ENCODE measurements around the gene PPP1R1C.
A peak's percentile ranks its signal among the peaks of the same experiment; 100 is the strongest.

The PPP1R1C gene

DNA sequence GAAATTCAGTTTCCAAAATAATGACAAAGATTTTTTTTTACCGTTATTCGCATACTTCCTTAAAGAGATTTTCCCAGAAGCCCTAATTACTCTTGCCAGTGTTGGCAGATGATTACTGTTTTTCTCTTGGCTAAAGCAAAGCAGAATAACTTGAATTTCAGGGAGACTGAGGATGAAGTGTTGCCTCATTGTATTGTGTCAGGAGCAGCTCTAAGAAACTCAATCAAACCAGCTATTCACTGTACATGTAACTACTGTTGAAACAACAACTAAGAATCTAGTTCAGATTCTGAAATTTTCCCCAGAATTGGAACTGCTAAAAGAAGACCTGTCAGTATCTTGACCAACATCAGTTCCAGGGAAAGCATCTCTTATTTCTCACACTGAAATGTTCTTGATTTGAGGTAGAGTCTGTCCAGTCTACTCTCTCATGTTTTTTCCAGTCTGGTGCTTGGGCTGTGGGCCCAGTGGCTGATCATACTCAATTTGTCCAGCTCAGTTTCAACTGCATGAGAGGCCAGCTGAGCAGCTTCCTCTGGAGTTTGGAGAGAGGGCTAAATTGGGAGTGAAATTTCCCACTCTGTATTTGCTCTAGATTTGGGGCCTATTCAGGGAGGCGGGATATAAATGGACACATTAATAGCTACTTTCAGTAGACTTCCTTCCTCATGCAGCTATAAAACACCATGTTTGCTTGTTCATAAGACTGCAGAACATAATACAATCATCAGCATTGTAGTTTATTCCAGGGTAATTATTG, 78.5 kb downstream of the PPP1R1C start:
- no peak for DNase-seq

DNA sequence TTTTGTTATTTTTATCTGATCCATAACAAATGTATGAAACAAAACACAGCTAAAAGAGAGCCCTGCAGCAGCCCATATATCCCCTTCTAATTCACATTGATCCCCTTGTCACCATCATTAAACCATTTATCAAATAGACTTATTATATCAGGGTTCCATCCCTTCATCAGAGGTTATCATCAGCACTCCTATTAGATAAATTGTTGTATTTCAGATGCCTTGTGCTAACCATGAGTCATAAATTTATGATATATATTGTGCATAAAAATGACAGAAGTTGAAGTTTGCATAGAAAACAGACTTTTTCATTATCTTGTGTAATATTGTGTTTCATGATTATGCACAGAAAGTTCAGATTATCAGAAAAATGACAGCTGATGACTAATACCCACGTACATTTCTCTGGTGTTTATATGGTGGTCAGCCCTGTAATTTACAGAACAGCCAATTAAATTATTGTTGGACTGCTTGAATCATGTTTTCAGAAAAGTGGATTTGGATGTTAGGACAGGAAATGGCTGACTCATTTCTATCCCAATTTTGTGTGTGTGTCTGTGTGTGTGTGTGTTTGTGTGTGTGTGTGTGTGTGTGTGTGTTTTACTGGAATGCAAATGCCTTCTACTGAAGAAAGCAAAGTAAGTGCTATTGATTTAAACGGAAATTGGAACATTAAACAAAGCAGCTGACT, 80.9 kb downstream of the PPP1R1C start:
- no peak for DNase-seq

DNA sequence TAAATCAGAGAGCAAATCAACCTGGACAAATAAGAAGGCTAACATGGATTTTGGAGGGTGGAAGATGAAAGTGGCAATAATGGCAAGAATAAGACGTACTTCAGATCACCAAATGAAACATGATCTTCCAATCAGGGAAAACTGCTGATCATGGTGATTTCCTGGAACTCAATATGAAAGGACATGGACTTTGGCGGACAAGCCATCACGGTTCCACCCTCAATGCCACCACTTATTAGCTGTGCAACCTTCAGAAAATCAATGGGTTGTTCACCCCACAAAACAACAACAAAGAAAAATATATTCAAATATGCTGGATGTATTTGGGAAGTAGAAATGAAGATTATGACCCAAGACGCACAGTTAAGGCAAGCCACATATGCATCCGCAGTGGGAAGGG, 81.7 kb downstream of the PPP1R1C start:
- no peak for DNase-seq

DNA sequence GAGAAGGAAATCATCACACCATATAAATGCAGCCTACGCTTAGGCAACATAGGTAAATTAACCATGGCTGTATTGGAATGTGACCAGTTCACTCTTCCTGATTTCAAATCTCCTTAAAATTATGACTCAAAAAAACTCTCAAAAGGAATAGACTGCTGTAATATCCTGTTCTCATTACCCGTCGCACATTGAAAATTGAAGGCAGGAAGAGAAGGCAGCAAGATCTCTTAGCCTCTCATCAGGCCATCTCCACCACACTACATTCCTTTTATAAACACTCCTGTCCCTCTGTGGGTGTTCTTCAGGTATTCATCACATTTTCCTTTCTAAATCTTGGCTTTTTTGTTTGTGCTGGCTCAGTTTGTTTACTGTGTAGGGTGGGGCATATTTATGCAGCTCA, 83.2 kb downstream of the PPP1R1C start:
- DNase-seq = no peak

DNA sequence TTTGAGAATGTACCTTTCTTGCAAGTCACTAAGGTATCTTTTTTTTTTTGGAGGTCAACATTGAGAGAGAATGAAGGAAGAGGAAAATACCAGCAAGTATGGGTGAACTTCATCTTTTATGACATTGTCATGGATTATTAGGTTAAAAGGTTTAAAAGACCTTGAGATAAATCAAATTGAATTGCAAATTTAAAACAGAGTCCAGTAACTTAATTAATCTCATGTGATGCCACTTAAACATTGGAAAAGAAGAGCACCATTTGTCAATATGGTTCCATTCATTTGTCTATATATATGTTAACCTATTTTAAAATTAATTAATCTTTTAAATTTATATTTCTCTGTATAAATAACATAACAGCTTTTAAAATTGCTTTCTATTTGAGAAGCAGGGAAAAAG, 83.8 kb downstream of the PPP1R1C start:
- DNase-seq = no peak

DNA sequence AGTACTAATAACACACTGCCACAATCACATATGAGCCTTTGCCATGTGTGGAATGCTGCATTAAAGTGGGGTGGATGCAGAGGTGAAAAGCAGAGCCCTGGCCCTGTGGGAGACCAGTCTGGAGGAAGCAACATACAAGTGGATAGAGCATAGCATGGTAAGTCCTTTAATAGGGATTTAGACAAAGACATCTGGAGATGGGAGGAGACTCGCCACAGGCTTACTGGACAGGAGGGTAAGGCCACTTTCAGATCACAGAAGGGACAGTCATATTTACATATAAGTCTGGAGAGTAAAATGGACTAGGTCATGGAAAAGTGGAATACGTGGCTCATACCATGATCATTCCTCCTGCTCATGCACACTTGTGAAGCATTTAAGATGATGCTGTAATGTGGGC, 84.3 kb downstream of the PPP1R1C start:
- no peak for DNase-seq

DNA sequence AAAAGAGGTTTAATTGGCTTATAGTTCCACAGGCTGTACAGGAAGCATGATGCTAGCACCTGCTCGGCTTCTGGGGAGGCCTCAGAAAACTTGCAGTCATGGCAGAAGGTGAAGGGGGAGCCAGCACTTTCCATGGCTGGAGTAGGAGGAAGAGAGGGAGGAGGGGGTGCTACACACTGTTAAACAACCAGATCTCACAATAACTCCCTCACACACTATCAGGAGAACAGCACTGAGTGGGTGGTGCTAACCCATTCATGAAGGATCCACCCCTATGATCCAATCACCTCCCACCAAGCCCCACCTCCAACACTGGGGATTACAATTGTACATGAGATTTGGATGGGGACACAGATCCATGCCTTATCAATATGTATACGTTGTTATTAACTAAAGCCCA, 85.1 kb downstream of the PPP1R1C start:
- DNase-seq = no peak

DNA sequence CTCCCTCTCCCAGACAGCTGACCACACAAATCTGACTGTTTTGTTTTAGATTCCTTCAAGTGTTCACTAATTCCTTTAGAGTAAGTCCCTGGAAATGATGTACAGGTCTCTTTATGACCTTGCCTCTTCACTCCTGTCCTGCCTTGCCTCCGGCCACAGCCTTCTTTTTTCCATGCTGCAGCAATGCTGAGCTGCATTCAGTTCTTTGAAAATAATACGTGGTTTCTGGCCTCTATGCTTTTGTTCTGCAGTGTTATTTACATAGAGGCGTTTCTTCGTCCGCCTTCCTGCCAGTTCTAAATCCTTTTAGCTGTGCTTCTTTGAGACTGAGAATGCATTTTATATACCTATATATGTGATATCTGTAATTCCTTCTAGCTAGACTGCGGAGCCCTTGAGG, 87.2 kb downstream of the PPP1R1C start:
- no peak for DNase-seq

DNA sequence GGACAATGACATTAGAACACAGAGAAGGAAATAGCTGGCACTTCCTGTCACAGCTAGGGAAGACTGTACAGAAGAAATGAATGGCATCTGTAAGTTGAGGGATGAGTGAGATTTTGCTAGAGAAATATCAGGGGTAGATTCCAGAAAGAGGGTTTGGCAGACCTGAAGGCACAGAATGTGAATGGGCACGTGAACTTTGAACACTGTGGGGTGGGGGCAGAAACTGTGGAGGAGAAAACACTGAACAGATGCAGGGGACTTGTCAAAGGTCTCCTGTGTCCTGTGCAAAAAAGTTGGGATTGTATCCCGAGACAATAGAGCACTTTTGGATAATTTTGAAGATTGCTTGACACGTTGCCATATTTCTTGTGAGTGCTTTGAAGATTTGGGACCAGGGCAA, 88.0 kb downstream of the PPP1R1C start:
- DNase-seq = no peak

DNA sequence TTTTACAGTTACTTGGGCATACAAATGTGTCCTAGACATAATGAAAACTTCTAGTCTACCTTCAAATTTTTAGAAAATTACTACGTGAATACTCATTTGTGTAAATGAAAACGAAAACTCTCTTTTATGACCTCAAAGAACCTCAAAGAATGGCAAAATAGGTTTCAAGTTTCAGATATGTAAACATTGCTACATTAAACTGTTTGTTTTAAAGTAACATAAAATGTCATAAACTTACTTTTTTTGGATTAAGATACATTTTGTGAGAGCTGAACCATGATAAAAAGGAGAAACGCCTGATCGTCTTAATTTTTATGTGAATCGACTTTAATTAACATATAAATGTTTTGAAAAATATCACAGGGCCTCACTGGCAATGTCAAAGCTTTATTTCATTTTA, 91.4 kb downstream of the PPP1R1C start:
- no peak for DNase-seq

DNA sequence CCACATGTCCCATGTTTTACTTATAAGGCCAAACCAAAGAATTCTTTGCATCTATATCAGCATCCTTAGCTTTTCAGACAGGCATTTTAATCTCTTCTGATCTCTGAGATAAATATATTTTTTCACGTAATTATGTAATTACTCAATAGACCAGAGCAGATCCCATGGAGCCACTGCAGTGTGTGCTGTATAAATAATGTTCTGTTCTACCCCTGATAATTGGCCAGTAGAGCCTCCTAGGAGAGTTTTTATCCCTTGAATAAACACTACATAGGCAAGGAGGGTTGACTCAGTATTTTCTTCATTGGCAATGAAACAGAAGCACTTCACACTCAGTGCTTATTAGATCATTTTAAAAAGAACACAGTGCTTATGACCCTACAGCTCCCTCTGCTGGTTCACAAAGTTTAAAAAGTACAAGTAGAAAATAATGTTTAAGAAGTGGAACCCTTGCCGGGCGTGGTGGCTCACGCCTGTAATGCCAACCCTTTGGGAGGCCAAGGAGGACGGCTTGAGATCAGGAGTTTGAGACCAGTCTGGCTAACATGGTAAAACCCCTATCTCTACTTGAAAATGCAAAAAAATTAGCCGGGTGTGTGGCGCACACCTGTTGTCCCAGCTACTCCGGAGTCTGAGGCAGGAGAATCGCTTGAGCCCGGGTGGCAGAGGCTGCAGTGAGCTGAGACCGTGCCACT, 91.9 kb downstream of the PPP1R1C start:
- peak in 1 of 2 experiments; percentile 17 for DNase-seq

DNA sequence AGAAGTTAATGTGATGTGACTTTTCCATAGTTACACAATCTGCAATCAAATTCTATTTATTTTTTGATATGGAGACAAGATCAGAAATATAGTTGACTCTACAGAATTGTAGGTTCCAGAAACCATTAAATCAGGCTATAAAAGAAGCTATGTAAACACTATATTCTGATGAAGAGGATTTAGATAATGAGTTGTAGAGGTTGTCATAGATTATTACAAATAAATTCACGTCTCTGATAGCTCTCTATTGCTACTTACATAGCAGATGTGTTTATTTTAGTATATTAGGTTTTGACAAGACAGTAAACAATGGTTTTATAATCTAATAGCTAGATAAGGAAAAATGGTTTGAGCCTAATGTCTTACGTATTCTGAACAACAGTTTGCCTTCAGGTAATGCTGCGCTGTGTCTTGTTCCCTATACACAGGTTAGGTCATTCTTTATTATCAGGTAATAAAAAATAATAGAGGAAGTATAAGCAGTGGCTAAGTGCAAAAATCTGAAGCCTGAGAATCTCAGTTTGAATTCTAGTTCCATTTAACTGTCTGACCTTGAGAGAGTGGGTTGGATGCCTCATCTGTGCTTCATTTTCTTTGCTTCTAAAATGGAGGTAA, 93.4 kb downstream of the PPP1R1C start:
- no peak for DNase-seq

DNA sequence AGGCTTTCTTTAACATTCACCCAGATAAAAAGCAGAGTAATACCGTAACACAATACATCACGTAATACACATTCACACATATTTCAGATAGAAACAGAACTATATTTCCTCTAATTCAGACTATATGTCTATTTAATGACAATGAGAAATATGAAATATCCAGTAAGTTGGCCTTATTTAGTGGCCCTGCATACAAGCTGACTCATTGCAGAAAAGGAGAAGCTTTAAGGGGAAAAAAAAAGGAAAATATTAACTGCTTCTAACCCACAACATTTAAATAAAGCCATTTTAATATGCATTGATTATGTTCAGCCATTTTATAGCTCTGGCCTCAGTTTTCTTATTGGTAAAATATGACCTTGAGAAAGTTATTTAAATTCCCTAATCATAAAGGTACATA, 94.8 kb downstream of the PPP1R1C start:
- no peak for DNase-seq

DNA sequence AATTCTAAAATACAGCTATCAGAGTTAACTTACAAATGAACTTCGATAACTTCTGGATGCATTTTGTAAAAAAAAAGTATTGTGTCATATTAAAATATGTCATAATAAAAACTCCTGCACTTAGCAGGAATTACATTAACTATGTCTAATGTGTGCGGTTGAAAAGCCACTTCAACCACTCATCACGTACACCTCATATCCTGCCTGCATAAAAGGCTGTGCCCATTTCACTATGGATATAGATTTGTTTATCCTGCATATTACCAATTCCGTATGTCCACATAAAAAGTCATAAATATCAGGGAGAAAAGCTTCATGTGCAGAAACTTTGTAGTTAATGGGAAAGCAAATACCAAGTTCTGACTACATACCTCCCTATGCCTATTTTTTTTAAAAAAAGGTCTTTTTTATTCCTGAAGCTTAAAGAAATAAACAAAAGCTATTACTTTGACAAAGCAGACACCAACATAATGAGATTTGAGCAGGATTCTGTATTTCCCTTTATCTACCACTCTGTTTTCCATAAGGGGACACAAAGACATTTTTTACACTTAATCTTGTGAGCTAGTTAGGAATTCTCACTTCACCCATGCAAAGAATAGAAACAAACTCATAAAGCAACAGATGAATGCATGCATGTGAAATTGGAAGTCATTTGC, 96.1 kb downstream of the PPP1R1C start:
- no peak for DNase-seq

DNA sequence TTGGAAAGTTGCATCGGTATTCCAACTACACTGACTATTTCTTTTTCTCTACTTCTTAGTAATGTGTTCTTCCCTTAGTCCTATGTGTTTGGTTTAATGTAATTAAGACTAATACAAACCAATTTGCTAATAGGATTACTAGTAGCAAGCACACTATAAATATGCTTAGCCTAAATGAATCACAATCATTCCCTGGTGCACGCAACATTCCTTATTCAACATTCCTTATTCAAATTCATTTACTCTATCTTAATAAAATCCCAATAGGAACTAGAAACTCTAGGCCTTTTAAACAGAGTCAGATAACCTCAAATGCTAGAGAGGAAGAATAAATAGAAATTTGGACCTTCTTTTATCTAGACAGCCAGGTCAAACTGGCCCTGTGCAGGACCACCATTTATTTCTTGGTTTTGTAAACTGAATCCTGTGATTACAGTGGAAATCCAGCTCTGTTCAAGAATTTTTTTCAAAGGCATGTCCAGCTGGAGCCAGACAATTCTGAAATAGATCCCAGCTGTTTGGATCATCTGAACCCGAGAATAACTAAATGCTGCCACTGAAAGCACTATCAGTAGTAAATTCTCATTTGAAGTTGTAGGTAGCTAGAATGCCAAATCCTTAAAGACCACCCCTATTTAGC, 103.1 kb downstream of the PPP1R1C start:
- no peak for DNase-seq

DNA sequence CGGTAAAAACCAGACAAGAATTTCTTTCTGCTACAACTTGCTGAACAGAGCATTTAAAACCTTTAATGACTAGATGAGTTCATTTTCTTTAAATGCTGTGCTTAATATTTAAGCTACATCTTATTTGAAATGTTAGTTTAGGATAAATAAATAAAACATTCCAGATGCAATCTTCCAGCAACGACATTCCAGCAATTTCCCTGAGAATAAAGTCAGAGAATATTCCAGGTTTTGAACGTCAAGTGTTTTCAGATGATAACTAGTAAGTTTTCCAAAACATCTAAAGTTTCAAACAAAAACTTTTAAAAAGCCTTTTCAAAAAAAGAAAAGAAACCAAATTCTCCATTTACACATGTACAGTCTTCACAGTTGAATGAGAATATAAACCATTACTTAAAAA, 104.8 kb downstream of the PPP1R1C start:
- no peak for DNase-seq

DNA sequence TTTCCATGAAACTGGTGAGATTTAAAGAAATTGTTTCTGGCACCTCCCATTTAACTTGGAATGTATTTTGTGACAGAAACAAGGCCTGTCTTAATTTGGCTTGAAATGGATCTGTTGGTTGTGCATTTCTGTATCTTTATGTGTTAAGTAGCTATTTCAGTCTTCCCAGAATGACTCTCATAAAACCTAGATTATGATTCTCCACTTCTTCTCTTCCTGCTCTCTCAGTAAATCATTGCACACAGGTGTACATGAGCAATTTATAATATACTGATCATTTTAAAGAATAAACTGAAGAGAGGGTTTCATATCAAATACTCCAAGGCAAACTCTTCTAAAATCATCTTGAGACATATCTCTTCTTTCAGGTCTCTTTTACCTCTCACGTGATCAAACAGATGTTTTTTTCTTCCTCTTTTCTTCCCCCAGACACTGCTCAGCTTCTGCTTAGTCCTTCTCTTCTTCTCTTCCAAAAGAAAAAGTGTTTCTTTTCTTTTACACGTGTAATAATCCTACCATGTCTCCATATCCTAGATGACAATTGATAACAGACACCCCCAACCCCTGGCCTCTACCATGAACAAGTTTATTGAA, 112.0 kb downstream of the PPP1R1C start:
- DNase-seq = no peak

DNA sequence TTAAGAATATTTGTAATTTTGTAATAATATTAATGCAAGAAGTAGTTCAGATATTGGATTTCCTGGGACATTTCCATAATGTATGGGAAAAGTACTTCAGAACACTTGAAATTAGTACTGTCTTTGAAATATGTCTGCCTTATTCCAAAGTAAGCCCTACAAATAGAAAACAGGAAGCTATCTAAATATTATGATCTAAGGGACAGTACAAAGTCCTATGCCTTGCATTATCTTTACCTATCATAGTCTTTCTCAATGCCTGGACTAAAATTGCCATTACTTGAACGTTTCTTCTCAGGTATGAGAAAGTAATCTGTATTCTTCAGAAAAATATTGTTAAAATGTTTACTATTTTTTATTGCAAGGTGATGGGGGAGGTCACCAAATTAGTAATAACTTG, 113.0 kb downstream of the PPP1R1C start:
- no peak for DNase-seq

DNA sequence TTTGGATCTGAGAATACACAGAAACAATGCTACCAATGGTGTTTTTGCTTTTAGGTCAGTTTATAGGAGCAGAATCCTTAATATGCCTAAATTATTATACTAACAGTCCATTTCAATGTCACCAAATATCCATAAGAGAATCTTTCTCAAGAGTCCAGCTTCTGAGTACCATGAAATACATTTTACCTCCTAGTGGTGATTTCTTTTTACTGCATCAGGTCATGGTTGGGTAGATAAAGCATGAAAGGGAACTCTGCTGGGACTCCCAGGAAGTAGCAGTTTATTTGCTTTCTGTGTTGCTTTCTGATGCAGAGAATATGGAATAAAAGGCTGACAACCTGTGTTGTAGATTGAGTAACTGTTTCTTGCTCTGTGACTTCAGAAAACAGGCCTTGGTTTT, 115.6 kb downstream of the PPP1R1C start:
- no peak for DNase-seq

DNA sequence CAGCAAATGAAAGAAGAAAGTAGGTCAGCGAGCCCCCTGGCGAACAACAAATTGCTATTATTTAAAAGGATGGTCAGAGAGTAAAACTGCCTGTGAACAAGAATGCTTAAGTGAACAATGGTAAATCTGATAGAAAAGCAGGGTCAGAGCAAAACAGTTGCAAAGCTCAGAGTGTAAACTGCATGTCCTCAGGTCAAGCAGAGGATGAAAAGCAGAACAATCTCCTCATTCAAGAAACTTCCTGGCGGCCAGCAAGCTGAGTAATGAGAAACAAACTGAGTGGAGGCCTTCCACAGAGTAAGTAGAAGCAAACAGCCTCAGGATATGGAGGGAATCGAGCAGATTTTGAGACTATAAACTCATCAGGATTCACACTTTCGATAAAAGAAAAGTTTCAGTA, 117.9 kb downstream of the PPP1R1C start:
- DNase-seq = no peak

DNA sequence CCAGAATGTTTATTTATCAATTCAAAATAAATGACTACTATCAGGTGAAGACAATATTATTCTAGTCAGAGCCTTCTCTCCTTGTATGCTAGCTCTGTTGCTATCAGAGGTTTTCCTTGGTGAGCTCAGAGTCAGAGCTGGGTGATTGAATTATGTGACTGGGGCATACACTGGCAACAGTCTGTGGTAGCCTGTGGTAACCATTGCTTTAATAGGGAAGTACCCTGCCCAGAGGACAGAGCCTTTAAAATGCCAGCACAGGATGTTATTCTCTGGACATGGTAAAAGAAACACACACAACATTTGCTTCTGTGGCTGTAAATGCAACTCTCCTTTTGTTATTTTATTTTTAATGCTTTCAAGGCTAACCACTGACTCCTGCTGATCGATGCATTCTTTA, 124.7 kb downstream of the PPP1R1C start:
- no peak for DNase-seq

DNA sequence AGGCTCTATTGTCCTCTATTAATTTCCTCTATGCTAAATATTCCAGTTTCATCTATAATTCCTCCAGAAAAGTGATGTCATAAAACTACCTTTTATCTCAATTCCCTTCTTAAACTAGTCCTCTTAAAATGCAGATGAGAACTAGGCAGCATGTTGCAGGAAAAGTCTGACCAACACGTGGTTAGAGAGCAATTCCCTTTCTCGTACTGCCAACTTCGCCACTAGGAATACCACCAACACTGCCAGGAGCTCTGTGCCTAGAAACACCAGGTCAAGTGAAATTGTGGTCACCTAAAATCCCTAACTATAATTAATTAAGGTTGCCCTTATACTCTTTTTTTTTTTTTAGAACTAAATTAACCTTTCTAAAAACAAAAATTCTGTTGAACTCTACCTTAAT, 127.7 kb downstream of the PPP1R1C start:
- DNase-seq = no peak
